ENCODE measurements around the gene ZNF730.
"Not testable (repeated sequence)": the region's sequence is repeated elsewhere in the genome, so short reads cannot be mapped to it uniquely, and the experiment has no call there.

ZNF730 gene

GRCh38 chr19:23116802-23117571 lies at the start of gene ZNF730:
Gene ZNF730, plus strand, starts transcription at chr19:23117025. Its CDS starts 149 bp downstream, at chr19:23117174.
- peak; percentile 70 for DNase-seq

DNA sequence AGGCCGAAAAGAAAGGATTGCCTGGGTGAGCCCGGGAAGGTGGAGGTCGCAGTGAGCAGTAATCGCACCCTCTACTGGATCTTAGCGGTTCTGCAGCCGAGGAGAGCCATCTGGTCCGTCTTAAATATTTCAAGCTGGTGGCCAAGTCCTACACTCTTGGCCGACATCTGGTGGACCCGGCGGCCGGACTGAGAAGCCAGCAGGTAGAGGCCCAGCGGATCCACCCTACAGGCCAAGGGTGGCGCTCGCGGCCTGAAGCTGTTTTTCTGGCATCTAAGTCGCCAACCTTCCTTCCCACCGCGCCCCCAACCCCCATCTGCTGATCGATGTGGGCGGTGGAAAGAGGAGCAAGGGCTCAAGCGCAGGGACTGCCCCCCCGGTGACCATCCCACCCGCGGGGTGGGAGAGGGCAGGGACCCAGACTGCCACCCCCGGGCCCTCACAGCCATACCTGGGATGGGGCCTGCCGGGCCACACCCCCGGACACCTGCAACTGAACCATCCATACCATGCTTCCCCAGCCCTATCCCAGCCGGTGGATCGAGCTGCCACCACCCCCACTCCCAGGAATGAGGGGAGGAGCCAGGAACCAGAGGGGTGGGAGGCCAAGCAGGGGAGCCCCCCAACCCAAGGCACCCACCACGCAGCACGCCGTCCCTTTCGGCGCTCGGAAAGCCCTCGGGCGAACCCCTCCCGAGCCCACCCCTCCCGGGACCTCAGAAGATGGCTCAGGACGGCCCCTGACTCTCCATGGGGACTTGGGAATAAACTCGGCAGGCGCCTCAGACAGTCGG lies 46.3 kb upstream of the ZNF730 start:
- DNase-seq = no peak

GRCh38 chr19:23071147-23071511 lies 45.7 kb upstream of the ZNF730 start:
- DNase-seq = peak; percentile 7

GRCh38 chr19:23075031-23075733 lies 41.6 kb upstream of the ZNF730 start:
- DNase-seq = peak; percentile 77

DNA sequence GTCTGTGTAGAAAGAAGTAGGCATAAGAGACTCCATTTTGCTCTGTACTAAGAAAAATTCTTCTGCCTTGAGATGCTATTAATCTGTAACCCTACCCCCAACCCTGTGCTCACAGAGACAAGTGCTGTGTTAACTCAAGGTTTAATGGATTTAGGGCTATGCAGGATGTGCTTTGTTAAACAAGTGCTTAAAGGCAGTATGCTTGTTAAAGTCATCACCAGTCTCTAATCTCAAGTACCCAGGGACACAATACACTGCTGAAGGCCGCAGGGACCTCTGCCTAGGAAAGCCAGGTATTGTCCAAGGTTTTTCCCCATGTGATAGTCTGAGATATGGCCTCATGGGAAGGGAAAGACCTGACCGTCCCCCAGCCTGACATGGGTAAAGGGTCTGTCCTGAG lies 39.0 kb upstream of the ZNF730 start:
- not testable (repeated sequence) for DNase-seq

DNA sequence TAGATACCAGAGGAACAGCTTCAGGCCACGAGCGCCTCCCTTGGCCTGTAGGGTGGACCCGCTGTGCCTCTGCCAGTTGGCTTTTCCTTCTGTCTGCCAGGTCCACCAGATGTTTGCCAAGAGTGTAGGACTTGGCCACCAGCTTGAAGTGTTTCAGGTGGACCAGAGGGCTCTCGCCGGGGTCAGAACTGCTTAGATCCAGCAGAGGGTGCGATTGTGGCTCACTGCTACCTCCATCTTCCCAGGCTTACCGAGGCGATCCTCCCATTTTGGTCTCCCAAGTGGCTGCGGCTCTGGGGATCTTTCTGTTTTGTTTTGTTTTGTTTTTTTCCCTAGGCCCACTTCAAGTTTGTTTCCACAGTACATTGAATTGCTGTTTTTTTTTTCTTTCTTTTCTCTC lies 23.0 kb upstream of the ZNF730 start:
- no peak for DNase-seq

DNA sequence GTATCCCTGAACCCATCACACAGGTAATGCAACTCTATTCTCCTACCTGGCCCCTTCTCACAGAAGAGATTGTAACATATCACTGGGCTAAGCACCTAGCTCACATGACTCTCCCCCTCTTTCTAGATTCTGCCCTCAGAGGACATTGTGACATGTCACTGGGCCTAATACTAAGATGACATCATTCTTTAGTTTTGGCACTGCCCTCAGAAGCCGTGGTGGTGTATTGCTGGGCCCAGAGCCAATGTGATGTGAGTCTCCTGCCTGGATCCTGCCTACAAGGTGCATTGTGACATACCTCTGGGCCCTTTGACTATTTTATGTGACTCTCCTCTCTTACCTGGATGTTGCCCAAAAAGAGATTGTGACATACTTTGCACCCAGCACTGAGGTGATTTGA lies 21.4 kb upstream of the ZNF730 start:
- no peak for DNase-seq

DNA sequence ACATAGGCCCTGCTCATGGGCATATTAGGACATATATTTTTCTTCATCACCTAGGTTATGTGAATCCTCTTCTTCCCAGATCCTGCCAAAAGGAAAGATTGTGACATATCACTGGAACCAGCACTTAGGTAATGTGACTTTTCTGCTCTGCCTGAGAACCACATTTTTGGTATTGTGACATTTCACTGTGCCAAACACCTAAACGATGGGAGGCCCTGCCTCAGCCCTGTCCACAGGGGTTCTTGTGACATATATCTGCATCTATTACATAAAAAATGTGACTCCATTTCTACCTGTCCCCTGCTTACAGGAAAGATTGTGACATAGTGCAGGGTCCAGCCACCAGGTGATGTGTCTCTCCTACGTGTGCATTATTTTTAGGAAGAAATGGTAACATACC lies 18.5 kb upstream of the ZNF730 start:
- DNase-seq = no peak

DNA sequence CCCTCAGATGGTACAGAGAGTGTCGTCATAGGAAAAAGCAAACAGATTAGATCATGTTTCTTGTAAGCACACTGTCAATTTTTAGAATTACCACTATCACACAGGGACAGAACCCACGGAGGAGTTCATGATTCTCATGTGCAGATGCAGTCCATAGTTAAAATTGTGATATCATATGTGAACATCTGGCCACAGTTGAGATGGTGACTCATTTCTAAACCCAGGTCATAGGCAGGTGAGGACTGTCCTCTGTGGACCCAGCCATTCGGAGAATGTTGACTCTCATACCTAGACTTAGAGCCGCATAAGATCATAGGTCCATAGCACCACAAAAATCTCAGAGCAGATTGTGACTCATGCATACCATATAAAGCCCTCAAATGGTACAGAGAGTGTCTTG lies 17.8 kb upstream of the ZNF730 start:
- no peak for DNase-seq

- DNase-seq = no peak
Observed at GRCh38 chr19:23099966-23100365, 16.9 kb upstream of the ZNF730 start.

GRCh38 chr19:23101241-23101640 lies 15.6 kb upstream of the ZNF730 start:
- no peak for DNase-seq

DNA sequence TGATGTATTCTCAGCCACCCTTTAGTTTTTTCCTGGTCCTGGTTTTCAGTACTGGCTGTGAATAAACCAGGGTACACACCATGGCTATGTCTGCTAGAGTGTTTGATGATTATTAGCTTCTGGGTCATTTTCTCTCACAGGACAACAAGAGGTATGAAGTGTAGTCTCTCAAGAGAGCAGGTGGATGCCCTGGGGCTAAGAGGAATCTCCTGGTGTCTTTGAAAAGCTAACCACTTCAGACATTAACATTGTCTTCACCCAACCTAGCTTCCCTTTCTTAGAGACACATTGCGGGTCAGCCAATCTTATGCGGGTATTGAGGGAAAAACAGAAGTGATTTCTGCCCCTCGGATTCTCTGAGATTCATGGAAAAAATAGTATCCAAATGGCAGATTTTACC lies 1.6 kb downstream of the ZNF730 start:
- DNase-seq = no peak

DNA sequence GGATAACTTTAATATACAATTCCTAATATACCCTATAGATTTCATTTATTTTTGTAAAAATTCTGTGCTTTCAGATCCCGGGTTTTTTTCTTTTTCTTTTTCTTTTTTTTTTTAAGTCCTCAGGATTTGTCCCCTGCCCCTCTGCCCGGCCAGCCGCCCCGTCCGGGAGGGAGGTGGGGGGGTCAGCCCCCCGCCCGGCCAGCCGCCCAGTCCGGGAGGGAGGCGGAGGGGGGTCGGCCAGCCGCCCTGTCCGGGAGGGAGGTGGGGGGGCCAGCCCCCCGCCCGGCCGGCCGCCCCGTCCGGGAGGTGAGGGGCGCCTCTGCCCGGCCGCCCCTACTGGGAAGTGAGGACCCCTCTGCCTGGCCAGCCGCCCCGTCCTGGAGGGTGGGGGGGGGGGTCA lies 17.4 kb downstream of the ZNF730 start:
- DNase-seq = not testable (repeated sequence)

GRCh38 chr19:23145617-23146415 lies 29.0 kb downstream of the ZNF730 start:
- no peak for DNase-seq

DNA sequence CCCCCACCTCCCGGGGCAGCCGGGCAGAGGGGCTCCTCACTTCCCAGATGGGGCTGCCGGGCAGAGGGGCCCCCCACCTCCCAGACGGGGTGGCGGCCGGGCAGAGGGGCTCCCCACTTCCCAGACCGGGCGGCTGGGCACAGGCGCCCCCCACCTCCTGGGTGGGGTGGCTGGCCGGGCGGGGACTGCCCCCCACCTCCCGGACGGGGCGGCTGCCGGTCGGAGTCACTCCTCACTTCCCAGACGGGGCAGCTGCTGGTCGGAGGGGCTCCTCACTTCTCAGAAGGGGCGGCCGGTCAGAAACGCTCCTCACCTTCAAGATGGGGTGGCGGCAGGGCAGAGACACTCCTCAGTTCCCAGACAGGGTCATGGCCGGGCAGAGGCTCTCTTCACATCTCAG lies 43.9 kb downstream of the ZNF730 start:
- no peak for DNase-seq

- DNase-seq = not testable (repeated sequence)
Observed at GRCh38 chr19:23168286-23168685, 51.5 kb downstream of the ZNF730 start.

DNA sequence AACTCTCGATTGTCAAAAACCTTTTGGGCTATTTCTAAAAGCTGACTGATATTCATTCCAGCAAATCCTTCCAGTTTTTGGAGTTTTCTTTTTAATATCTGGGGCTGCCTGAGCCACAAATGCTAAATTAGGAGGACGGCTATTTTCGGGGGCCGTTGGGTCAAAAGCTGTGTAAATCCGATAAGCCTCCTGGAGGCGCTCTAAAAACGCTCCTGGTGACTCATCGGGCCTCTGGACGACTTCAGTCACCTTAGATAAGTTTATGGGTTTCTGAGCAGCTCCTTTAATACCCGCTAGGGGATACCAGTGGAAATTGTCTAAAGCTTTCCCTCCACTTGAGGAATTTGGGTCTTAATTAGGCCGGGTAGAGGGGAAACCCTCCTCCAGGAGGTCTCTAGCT lies 66.4 kb downstream of the ZNF730 start:
- DNase-seq = no peak

DNA sequence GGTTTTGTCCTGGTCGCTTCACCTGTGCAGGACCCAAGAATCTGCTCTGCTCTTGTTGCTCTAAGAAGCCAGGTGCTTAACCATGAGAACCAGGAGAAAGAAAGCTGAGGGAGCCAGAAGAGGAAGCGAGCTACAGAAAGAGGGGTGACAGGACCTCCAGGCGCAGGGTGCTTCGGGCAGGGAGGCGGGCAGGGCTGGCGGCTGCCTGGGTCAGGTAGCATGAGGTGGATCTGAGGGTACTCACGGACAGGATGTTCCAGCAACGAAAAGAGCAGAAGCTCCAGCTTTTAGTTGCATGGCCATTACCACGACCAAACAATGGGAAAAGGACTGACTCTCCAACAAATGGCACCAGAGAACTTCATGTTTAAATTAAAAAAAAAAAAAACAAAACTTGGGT lies 73.5 kb downstream of the ZNF730 start:
- DNase-seq = no peak
